Measurements from ENCODE around the gene TYW5.

- TF ChIP-seq, protein P1, sequence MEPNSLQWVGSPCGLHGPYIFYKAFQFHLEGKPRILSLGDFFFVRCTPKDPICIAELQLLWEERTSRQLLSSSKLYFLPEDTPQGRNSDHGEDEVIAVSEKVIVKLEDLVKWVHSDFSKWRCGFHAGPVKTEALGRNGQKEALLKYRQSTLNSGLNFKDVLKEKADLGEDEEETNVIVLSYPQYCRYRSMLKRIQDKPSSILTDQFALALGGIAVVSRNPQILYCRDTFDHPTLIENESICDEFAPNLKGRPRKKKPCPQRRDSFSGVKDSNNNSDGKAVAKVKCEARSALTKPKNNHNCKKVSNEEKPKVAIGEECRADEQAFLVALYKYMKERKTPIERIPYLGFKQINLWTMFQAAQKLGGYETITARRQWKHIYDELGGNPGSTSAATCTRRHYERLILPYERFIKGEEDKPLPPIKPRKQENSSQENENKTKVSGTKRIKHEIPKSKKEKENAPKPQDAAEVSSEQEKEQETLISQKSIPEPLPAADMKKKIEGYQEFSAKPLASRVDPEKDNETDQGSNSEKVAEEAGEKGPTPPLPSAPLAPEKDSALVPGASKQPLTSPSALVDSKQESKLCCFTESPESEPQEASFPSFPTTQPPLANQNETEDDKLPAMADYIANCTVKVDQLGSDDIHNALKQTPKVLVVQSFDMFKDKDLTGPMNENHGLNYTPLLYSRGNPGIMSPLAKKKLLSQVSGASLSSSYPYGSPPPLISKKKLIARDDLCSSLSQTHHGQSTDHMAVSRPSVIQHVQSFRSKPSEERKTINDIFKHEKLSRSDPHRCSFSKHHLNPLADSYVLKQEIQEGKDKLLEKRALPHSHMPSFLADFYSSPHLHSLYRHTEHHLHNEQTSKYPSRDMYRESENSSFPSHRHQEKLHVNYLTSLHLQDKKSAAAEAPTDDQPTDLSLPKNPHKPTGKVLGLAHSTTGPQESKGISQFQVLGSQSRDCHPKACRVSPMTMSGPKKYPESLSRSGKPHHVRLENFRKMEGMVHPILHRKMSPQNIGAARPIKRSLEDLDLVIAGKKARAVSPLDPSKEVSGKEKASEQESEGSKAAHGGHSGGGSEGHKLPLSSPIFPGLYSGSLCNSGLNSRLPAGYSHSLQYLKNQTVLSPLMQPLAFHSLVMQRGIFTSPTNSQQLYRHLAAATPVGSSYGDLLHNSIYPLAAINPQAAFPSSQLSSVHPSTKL (CRISPR knock-in tag; IDR thresholded peaks at IDR 0.05): 0 out of 2 replicates have a peak, but pooled peaks have one; percentile 26
- no peak for TF ChIP-seq KLF11 (CRISPR knock-in tag; IDR thresholded peaks at IDR 0.05)
- TF ChIP-seq CEBPB (IDR thresholded peaks at IDR 0.05; ENCODE audit: borderline replicate concordance, low read depth, low read length): no peak
- TF ChIP-seq, protein P2, sequence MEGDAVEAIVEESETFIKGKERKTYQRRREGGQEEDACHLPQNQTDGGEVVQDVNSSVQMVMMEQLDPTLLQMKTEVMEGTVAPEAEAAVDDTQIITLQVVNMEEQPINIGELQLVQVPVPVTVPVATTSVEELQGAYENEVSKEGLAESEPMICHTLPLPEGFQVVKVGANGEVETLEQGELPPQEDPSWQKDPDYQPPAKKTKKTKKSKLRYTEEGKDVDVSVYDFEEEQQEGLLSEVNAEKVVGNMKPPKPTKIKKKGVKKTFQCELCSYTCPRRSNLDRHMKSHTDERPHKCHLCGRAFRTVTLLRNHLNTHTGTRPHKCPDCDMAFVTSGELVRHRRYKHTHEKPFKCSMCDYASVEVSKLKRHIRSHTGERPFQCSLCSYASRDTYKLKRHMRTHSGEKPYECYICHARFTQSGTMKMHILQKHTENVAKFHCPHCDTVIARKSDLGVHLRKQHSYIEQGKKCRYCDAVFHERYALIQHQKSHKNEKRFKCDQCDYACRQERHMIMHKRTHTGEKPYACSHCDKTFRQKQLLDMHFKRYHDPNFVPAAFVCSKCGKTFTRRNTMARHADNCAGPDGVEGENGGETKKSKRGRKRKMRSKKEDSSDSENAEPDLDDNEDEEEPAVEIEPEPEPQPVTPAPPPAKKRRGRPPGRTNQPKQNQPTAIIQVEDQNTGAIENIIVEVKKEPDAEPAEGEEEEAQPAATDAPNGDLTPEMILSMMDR (CRISPR knock-in tag; IDR thresholded peaks at IDR 0.05): no peak
- no peak for TF ChIP-seq WIZ (CRISPR knock-in tag; IDR thresholded peaks at IDR 0.05)
- no peak for TF ChIP-seq ZBTB1 (CRISPR knock-in tag; IDR thresholded peaks at IDR 0.05; ENCODE audit: borderline replicate concordance)
- TF ChIP-seq ZSCAN29 (CRISPR knock-in tag; conservative IDR thresholded peaks at IDR 0.05): no peak
- TF ChIP-seq TBP (CRISPR knock-in tag; IDR thresholded peaks at IDR 0.05): no peak
- TF ChIP-seq, protein P3, sequence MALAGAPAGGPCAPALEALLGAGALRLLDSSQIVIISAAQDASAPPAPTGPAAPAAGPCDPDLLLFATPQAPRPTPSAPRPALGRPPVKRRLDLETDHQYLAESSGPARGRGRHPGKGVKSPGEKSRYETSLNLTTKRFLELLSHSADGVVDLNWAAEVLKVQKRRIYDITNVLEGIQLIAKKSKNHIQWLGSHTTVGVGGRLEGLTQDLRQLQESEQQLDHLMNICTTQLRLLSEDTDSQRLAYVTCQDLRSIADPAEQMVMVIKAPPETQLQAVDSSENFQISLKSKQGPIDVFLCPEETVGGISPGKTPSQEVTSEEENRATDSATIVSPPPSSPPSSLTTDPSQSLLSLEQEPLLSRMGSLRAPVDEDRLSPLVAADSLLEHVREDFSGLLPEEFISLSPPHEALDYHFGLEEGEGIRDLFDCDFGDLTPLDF (CRISPR knock-in tag; IDR thresholded peaks at IDR 0.05): no peak
These were observed 22.7 kb upstream of the TYW5 start for GRCh38 chr2:199977984-199978415.
